HFFc6 (cell line): ENCODE results near the gene MGST1. TPM values are rescaled to one million over a fixed set of nuclear protein-coding genes. Genes with fewer than 3 reads are reported as not detected.

ENCODE experiments used
- DNase-seq: peaks from one replicate; pipeline ENCODE4 v3.0.0-alpha.2; 2018
- H3K27ac Mint-ChIP-seq: 2 replicates; pipeline ENCODE4 v1.8.0; 2020; ENCODE audit warnings: mild to moderate bottlenecking, mixed read lengths
- H3K27me3 Mint-ChIP-seq: 2 replicates; pipeline ENCODE4 v1.8.0; 2021; ENCODE audit warnings: mild to moderate bottlenecking, moderate library complexity, mixed read lengths; ENCODE audit not compliant: insufficient read depth
- H3K36me3 Mint-ChIP-seq: 2 replicates; pipeline ENCODE4 v1.8.0; 2021; ENCODE audit warnings: low read depth, mixed read lengths
- H3K4me1 Mint-ChIP-seq: 2 replicates; pipeline ENCODE4 v1.8.0; 2020; ENCODE audit warnings: low read depth, mixed read lengths
- H3K4me3 Mint-ChIP-seq: 2 replicates; pipeline ENCODE4 v1.8.0; 2020; ENCODE audit warnings: mild to moderate bottlenecking, moderate library complexity, mixed read lengths
- H3K9me3 Mint-ChIP-seq: 2 replicates; pipeline ENCODE4 v1.8.0; 2020; ENCODE audit warnings: mild to moderate bottlenecking, mixed read lengths
- total RNA-seq, 6 experiments: library from RNA; stranded (reverse); fragmentation: NEBNext Ultra II Directional; extraction: Animal tissue kit (Norgen Biotek cat#: 25700); gene quantifications; 2 replicates in 1 of 6; 3 replicates in 5 of 6; pipeline ENCODE4 v1.2.3, GENCODE V29; 2021
- TF ChIP-seq, protein P1 (sequence below): fragments of 200-600 bp; sonication (generic); IDR thresholded peaks from 2 replicates; pipeline ENCODE4 v1.5.0; 2021; ENCODE audit warnings: antibody characterized with exemption, mild to moderate bottlenecking

MGST1 gene
- total RNA-seq, 6 experiments from 2014 or later: 293 to 411 (median 371) TPM

- Mint-ChIP-seq H3K4me1 (no peaks in the 10 kb centered on the region), H3K36me3 (peaks cover 14% of the 10 kb centered on the region; the same call in 1 of the 2 replicates), H3K27ac (no peak overlapping the region), H3K27me3 (no peaks in the 10 kb centered on the region; the same call in 1 of the 2 replicates), H3K9me3 (no peaks in the 10 kb centered on the region), H3K4me3 (no peak overlapping the region)
- TF ChIP-seq, protein P1, sequence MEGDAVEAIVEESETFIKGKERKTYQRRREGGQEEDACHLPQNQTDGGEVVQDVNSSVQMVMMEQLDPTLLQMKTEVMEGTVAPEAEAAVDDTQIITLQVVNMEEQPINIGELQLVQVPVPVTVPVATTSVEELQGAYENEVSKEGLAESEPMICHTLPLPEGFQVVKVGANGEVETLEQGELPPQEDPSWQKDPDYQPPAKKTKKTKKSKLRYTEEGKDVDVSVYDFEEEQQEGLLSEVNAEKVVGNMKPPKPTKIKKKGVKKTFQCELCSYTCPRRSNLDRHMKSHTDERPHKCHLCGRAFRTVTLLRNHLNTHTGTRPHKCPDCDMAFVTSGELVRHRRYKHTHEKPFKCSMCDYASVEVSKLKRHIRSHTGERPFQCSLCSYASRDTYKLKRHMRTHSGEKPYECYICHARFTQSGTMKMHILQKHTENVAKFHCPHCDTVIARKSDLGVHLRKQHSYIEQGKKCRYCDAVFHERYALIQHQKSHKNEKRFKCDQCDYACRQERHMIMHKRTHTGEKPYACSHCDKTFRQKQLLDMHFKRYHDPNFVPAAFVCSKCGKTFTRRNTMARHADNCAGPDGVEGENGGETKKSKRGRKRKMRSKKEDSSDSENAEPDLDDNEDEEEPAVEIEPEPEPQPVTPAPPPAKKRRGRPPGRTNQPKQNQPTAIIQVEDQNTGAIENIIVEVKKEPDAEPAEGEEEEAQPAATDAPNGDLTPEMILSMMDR: no peak
- DNase-seq: no peak
Observed at GRCh38 chr12:16407346-16407745, 59.9 kb downstream of the MGST1 start.

Other genes starting within 250 kb of the MGST1 start
- not detected for gene SLC15A5, start 70.0 kb upstream of the MGST1 start, total RNA-seq